GM23338 (cell line): ENCODE results near the gene OCIAD2. TPM values are rescaled to one million over a fixed set of nuclear protein-coding genes. Genes with fewer than 3 reads are reported as not detected.

Experiments used
- ATAC-seq: fragments of 200-7000 bp; cut with Tn5 transposase; 3 replicates; pipeline ENCODE4 v1.9.1; 2020
- DNase-seq: peaks from one replicate; pipeline ENCODE4 v3.0.0-alpha.2; 2015; ENCODE audit warnings: low spot score
- H2AFZ ChIP-seq: fragments of 200-600 bp; sonication (generic); 2 replicates; pipeline ENCODE4 v1.8.0; 2016; ENCODE audit warnings: antibody characterized with exemption, mild to moderate bottlenecking, moderate library complexity
- H3F3A ChIP-seq: fragments of 200-600 bp; sonication (generic); replicated peaks from 2 replicates; pipeline ENCODE4 v1.8.0; 2017; ENCODE audit warnings: antibody characterized with exemption, mixed run types, low read depth
- H3K27ac ChIP-seq: fragments of 200-600 bp; sonication (generic); 2 replicates; pipeline ENCODE4 v1.6.1; 2016; ENCODE audit warnings: low read depth
- H3K27me3 ChIP-seq: fragments of 200-600 bp; sonication (generic); 2 replicates; pipeline ENCODE4 v1.8.0; 2016; ENCODE audit warnings: mild to moderate bottlenecking, mixed run types, moderate library complexity; ENCODE audit not compliant: insufficient read depth
- H3K36me3 ChIP-seq: fragments of 200-600 bp; sonication (generic); 2 replicates; pipeline ENCODE4 v1.8.0; 2016; ENCODE audit warnings: mild to moderate bottlenecking; ENCODE audit not compliant: insufficient read depth
- H3K4me1 ChIP-seq: fragments of 200-600 bp; sonication (generic); 2 replicates; pipeline ENCODE4 v1.8.0; 2016; ENCODE audit warnings: mild to moderate bottlenecking, moderate library complexity; ENCODE audit not compliant: insufficient read depth
- H3K4me2 ChIP-seq: fragments of 200-600 bp; sonication (generic); 2 replicates; pipeline ENCODE4 v1.7.1; 2017; ENCODE audit warnings: mixed run types
- H3K4me3 ChIP-seq: fragments of 200-600 bp; sonication (generic); 2 replicates; pipeline ENCODE4 v1.6.1; 2016; ENCODE audit warnings: mixed run types
- H3K79me2 ChIP-seq: fragments of 200-600 bp; sonication (generic); replicated peaks from 2 replicates; pipeline ENCODE4 v1.8.0; 2017; ENCODE audit warnings: mild to moderate bottlenecking; ENCODE audit not compliant: insufficient read depth
- H3K9me2 ChIP-seq: fragments of 200-600 bp; sonication (generic); 2 replicates; pipeline ENCODE4 v1.8.0; 2017; ENCODE audit not compliant: insufficient read depth
- H4K20me1 ChIP-seq: fragments of 200-600 bp; sonication (generic); replicated peaks from 2 replicates; pipeline ENCODE4 v1.8.0; 2017; ENCODE audit warnings: mild to moderate bottlenecking; ENCODE audit not compliant: insufficient read depth
- H3K27ac Mint-ChIP-seq: 2 replicates; pipeline ENCODE4 v1.8.0; 2020; ENCODE audit warnings: inconsistent platforms, mild to moderate bottlenecking, moderate library complexity, mixed read lengths
- H3K27me3 Mint-ChIP-seq: 3 replicates; pipeline ENCODE4 v1.8.0; 2022; ENCODE audit warnings: low read depth, mild to moderate bottlenecking, moderate library complexity, mixed read lengths, inconsistent platforms; ENCODE audit not compliant: insufficient read depth, poor library complexity
- H3K36me3 Mint-ChIP-seq: 3 replicates; pipeline ENCODE4 v1.8.0; 2021; ENCODE audit warnings: low read depth, mild to moderate bottlenecking, inconsistent platforms, moderate library complexity, mixed read lengths
- H3K4me1 Mint-ChIP-seq: 3 replicates; pipeline ENCODE4 v1.8.0; 2020; ENCODE audit warnings: mild to moderate bottlenecking, inconsistent platforms, mixed read lengths
- H3K4me3 Mint-ChIP-seq: 3 replicates; pipeline ENCODE4 v1.8.0; 2021; ENCODE audit warnings: moderate library complexity, mild to moderate bottlenecking, inconsistent platforms, mixed read lengths
- H3K9me3 Mint-ChIP-seq: 3 replicates; pipeline ENCODE4 v1.8.0; 2020; ENCODE audit warnings: moderate library complexity, mild to moderate bottlenecking, inconsistent platforms, mixed read lengths
- CREB1 ChIP-seq: fragments of 250-450 bp; sonication (Bioruptor Pico); IDR thresholded peaks from 2 replicates; pipeline ENCODE4 v1.5.0; 2020; ENCODE audit warnings: low read depth, mild to moderate bottlenecking, moderate library complexity
- CTCF ChIP-seq, 2 experiments: fragments of 200-600 bp in 1 of 2; sonication (generic) in 1 of 2; conservative IDR thresholded peaks; 2 replicates each; pipeline versions ENCODE4 v1.5.1 to v1.6.1; 2016 to 2017; ENCODE audit warnings: antibody characterized with exemption in 2 of 2, low read depth in 2 of 2, mild to moderate bottlenecking in 2 of 2, moderate library complexity in 1 of 2
- EZH2 ChIP-seq: fragments of 200-600 bp; sonication (generic); IDR thresholded peaks from one replicate; pipeline ENCODE4 v1.8.0; 2017; ENCODE audit warnings: antibody characterized with exemption, mild to moderate bottlenecking, low read depth; ENCODE audit not compliant: unreplicated experiment
- EZH2phosphoT487 ChIP-seq: fragments of 200-600 bp; sonication (generic); IDR thresholded peaks from one replicate; pipeline ENCODE4 v1.8.1; 2018; ENCODE audit warnings: antibody characterized with exemption; ENCODE audit not compliant: unreplicated experiment
- JUNB ChIP-seq: IDR thresholded peaks from one replicate; pipeline ENCODE4 v1.6.1; 2016; ENCODE audit warnings: antibody characterized with exemption; ENCODE audit not compliant: unreplicated experiment
- NANOG ChIP-seq: IDR thresholded peaks from 2 replicates; pipeline ENCODE4 v1.6.1; 2016; ENCODE audit warnings: antibody characterized with exemption, borderline replicate concordance
- POLR2AphosphoS5 ChIP-seq: IDR thresholded peaks from 2 replicates; pipeline ENCODE4 v1.6.1; 2016; ENCODE audit warnings: antibody characterized with exemption, low read depth
- STAT1 ChIP-seq: IDR thresholded peaks from one replicate; pipeline ENCODE4 v1.6.1; 2016; ENCODE audit warnings: antibody characterized with exemption; ENCODE audit not compliant: unreplicated experiment
- ZNF114 ChIP-seq: fragments of 250-450 bp; sonication (Bioruptor Pico); IDR thresholded peaks from 2 replicates; pipeline ENCODE4 v1.5.0; 2020; ENCODE audit warnings: mild to moderate bottlenecking, moderate library complexity
- ZNF331 ChIP-seq: fragments of 250-450 bp; sonication (Bioruptor Pico); IDR thresholded peaks from 2 replicates; pipeline ENCODE4 v1.5.0; 2020; ENCODE audit warnings: low read depth, mild to moderate bottlenecking, moderate library complexity
- ZNF462 ChIP-seq: fragments of 250-450 bp; sonication (Bioruptor Pico); IDR thresholded peaks from 2 replicates; pipeline ENCODE4 v1.5.0; 2020; ENCODE audit warnings: mild to moderate bottlenecking, moderate library complexity
- polyA plus RNA-seq: library from polyadenylated mRNA; unstranded; fragments of >200 nt; fragmentation: Nextera tagmentation; extraction: Ambion mirVana; gene quantifications from 2 replicates; pipeline ENCODE4 v1.2.1, GENCODE V29; 2016
- total RNA-seq: library from RNA; depleted of rRNA; stranded (reverse); fragments of >200 nt; shearing (Covaris generic); gene quantifications from 2 replicates; pipeline ENCODE4 v1.2.3, GENCODE V29; 2014
- TF ChIP-seq, protein P1 (sequence below): IDR thresholded peaks from 2 replicates; pipeline ENCODE4 v1.6.1; 2016; ENCODE audit warnings: antibody characterized with exemption
- TF ChIP-seq, protein P2 (sequence below): IDR thresholded peaks from one replicate; pipeline ENCODE4 v1.6.1; 2018; ENCODE audit warnings: antibody characterized with exemption; ENCODE audit not compliant: unreplicated experiment

The OCIAD2 gene
- total and polyA plus RNA-seq, 2 experiments from 2014 or later = 36.8 to 317 TPM

- Histone ChIP-seq H3K27me3 (no peaks in the 10 kb centered on the region), H3K4me3 (no peak overlapping the region), H3K27ac (no peak overlapping the region), H3K4me1 (no peaks in the 10 kb centered on the region), H3K9me2 (no peaks in the 10 kb centered on the region), H2AFZ (no peak overlapping the region), H4K20me1 (no peaks in the 10 kb centered on the region), H3K4me2 (no peak overlapping the region), H3K36me3 (no peaks in the 10 kb centered on the region), H3F3A (no peaks in the 10 kb centered on the region), H3K79me2 (no peaks in the 10 kb centered on the region)
- ATAC-seq (no peak), DNase-seq (no peak)
- no peak overlapping the region for H3K27ac Mint-ChIP-seq
- H3K4me3 Mint-ChIP-seq = no peak overlapping the region
- no peaks in the 10 kb centered on the region; the same call in 2 of the 3 replicates for H3K9me3 Mint-ChIP-seq
- no peaks in the 10 kb centered on the region; the same call in 2 of the 3 replicates for H3K36me3 Mint-ChIP-seq
- peaks cover 5% of the 10 kb centered on the region for H3K4me1 Mint-ChIP-seq
- H3K27me3 Mint-ChIP-seq = peaks cover 2% of the 10 kb centered on the region
- TF ChIP-seq CREB1 (CRISPR knock-in tag) = no peak
- TF ChIP-seq ZNF462 (CRISPR knock-in tag) = no peak
- TF ChIP-seq ZNF114 = no peak
- no peak for TF ChIP-seq NANOG
- no peak for TF ChIP-seq POLR2AphosphoS5
- TF ChIP-seq EZH2 = no peak
- no peak for TF ChIP-seq CTCF (conservative IDR thresholded peaks at IDR 0.05; ENCODE audit: low read depth in 2 of 2)
- no peak for TF ChIP-seq JUNB
- no peak for TF ChIP-seq EZH2phosphoT487
- TF ChIP-seq, protein P1, sequence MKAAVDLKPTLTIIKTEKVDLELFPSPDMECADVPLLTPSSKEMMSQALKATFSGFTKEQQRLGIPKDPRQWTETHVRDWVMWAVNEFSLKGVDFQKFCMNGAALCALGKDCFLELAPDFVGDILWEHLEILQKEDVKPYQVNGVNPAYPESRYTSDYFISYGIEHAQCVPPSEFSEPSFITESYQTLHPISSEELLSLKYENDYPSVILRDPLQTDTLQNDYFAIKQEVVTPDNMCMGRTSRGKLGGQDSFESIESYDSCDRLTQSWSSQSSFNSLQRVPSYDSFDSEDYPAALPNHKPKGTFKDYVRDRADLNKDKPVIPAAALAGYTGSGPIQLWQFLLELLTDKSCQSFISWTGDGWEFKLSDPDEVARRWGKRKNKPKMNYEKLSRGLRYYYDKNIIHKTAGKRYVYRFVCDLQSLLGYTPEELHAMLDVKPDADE = no peak
- TF ChIP-seq, protein P2, sequence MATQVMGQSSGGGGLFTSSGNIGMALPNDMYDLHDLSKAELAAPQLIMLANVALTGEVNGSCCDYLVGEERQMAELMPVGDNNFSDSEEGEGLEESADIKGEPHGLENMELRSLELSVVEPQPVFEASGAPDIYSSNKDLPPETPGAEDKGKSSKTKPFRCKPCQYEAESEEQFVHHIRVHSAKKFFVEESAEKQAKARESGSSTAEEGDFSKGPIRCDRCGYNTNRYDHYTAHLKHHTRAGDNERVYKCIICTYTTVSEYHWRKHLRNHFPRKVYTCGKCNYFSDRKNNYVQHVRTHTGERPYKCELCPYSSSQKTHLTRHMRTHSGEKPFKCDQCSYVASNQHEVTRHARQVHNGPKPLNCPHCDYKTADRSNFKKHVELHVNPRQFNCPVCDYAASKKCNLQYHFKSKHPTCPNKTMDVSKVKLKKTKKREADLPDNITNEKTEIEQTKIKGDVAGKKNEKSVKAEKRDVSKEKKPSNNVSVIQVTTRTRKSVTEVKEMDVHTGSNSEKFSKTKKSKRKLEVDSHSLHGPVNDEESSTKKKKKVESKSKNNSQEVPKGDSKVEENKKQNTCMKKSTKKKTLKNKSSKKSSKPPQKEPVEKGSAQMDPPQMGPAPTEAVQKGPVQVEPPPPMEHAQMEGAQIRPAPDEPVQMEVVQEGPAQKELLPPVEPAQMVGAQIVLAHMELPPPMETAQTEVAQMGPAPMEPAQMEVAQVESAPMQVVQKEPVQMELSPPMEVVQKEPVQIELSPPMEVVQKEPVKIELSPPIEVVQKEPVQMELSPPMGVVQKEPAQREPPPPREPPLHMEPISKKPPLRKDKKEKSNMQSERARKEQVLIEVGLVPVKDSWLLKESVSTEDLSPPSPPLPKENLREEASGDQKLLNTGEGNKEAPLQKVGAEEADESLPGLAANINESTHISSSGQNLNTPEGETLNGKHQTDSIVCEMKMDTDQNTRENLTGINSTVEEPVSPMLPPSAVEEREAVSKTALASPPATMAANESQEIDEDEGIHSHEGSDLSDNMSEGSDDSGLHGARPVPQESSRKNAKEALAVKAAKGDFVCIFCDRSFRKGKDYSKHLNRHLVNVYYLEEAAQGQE = no peak
- no peak for TF ChIP-seq STAT1
- TF ChIP-seq ZNF331 (CRISPR knock-in tag) = no peak
Observed at GRCh38 chr4:48914311-48914710, 7.7 kb upstream of the OCIAD2 start.
